Trophoblast cell (in vitro differentiated cells and primary cell): ENCODE data around the gene OR51B4.

Source experiments
- DNase-seq, 2 donors: peaks; one replicate each; pipeline ENCODE4 v3.0.0-alpha.2; 2016
- H2AFZ ChIP-seq: 2 replicates; pipeline ENCODE4 v1.6.1; 2013; ENCODE audit warnings: low read length, moderate library complexity, mild to moderate bottlenecking; ENCODE audit not compliant: insufficient read depth, poor library complexity
- H2AK5ac ChIP-seq: 2 replicates; pipeline ENCODE4 v1.6.1; 2013; ENCODE audit warnings: mild to moderate bottlenecking, low read length
- H2BK120ac ChIP-seq: 2 replicates; pipeline ENCODE4 v1.6.1; 2013; ENCODE audit warnings: low read length, mild to moderate bottlenecking, moderate library complexity; ENCODE audit not compliant: insufficient read depth, poor library complexity
- H2BK12ac ChIP-seq: 2 replicates; pipeline ENCODE4 v1.6.1; 2013; ENCODE audit warnings: mild to moderate bottlenecking, low read length, moderate library complexity
- H2BK5ac ChIP-seq: 2 replicates; pipeline ENCODE4 v1.6.1; 2013; ENCODE audit warnings: low read length, low read depth, moderate library complexity, mild to moderate bottlenecking; ENCODE audit not compliant: poor library complexity
- H3K14ac ChIP-seq: 2 replicates; pipeline ENCODE4 v1.6.1; 2013; ENCODE audit warnings: mild to moderate bottlenecking, low read length
- H3K18ac ChIP-seq: 2 replicates; pipeline ENCODE4 v1.6.1; 2013; ENCODE audit warnings: mild to moderate bottlenecking, low read length
- H3K23ac ChIP-seq: 2 replicates; pipeline ENCODE4 v1.6.1; 2013; ENCODE audit warnings: low read length
- H3K27ac ChIP-seq: 2 replicates; pipeline ENCODE4 v1.5.1; 2013; ENCODE audit warnings: low read depth, mild to moderate bottlenecking, inconsistent platforms, low read length, moderate library complexity
- H3K27me3 ChIP-seq: 2 replicates; pipeline ENCODE4 v1.6.1; 2013; ENCODE audit warnings: inconsistent platforms, mild to moderate bottlenecking, low read length, moderate library complexity; ENCODE audit not compliant: insufficient read depth
- H3K36me3 ChIP-seq, 2 experiments: 1 replicate in 1 of 2; 2 replicates in 1 of 2; pipeline ENCODE4 v1.6.1; 2013; ENCODE audit warnings: low read length in 2 of 2, mild to moderate bottlenecking in 2 of 2, moderate library complexity in 1 of 2; ENCODE audit not compliant: insufficient read depth in 2 of 2, control insufficient read depth in 1 of 2
- H3K4ac ChIP-seq: 2 replicates; pipeline ENCODE4 v1.6.1; 2013; ENCODE audit warnings: low read depth, mild to moderate bottlenecking, low read length, moderate library complexity
- H3K4me1 ChIP-seq, 2 experiments: 1 replicate in 1 of 2; 2 replicates in 1 of 2; pipeline ENCODE4 v1.6.1; 2013; ENCODE audit warnings: low read length in 2 of 2, mild to moderate bottlenecking in 2 of 2, moderate library complexity in 1 of 2; ENCODE audit not compliant: insufficient read depth in 2 of 2, control insufficient read depth in 1 of 2
- H3K4me2 ChIP-seq: 2 replicates; pipeline ENCODE4 v1.6.1; 2013; ENCODE audit warnings: inconsistent platforms, mild to moderate bottlenecking, low read length, moderate library complexity
- H3K4me3 ChIP-seq: 2 replicates; pipeline ENCODE4 v1.5.1; 2013; ENCODE audit warnings: mild to moderate bottlenecking, low read depth, low read length, inconsistent platforms
- H3K79me1 ChIP-seq: one replicate; pipeline ENCODE4 v1.6.1; 2013; ENCODE audit warnings: low read length
- H3K79me2 ChIP-seq: 2 replicates; pipeline ENCODE4 v1.6.1; 2013; ENCODE audit warnings: low read length, mild to moderate bottlenecking; ENCODE audit not compliant: control insufficient read depth, insufficient read depth, poor library complexity
- H3K9ac ChIP-seq: 2 replicates; pipeline ENCODE4 v1.6.1; 2013; ENCODE audit warnings: mild to moderate bottlenecking, low read length
- H3K9me3 ChIP-seq: 2 replicates; pipeline ENCODE4 v1.6.1; 2013; ENCODE audit warnings: low read depth, mild to moderate bottlenecking, control low read depth, inconsistent platforms, low read length; ENCODE audit not compliant: insufficient read depth
- H4K12ac ChIP-seq: 2 replicates; pipeline ENCODE4 v1.6.1; 2013; ENCODE audit warnings: low read depth, mild to moderate bottlenecking, low read length, moderate library complexity
- H4K8ac ChIP-seq: 2 replicates; pipeline ENCODE4 v1.6.1; 2013; ENCODE audit warnings: low read depth, mild to moderate bottlenecking, low read length, moderate library complexity
- H4K91ac ChIP-seq: one replicate; pipeline ENCODE4 v1.6.1; 2013; ENCODE audit warnings: low read depth, mild to moderate bottlenecking, low read length, moderate library complexity
- WGBS: extraction: QIAGEN DNeasy Blood & Tissue Kit; methylation state at CpG from one replicate; pipeline ENCODE4 v1.1.7; 2013; ENCODE audit warnings: missing lambda C conversion rate; ENCODE audit not compliant: insufficient read length, insufficient coverage; ENCODE audit errors: extremely low coverage; 5-methylcytosine and 5-hydroxymethylcytosine counted together

The OR51B4 gene

DNA sequence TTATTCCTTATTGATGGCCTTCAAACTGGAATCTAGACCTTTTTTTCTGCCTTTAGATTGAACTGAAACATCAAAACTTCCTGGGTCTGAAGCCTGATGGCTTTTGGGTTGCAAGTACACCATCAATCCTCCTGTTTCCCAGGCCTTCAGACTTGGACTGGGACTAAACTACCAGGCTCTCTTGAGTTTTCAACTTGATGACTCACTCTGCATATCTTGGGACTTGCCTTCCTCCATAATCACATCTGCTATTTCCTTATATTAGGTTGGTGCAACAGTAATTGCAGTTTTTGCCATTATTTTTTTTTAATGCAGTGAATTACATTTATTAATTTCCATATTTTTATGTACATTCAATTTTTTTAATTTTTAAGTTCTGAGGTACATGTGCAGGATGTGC, 34.6 kb upstream of the OR51B4 start:
- H4K8ac ChIP-seq: no peak overlapping the region
- H3K4me3 ChIP-seq: no peak overlapping the region
- no peak overlapping the region for H4K91ac ChIP-seq
- no peak overlapping the region for H2BK120ac ChIP-seq
- no peaks in the 10 kb centered on the region for H3K9me3 ChIP-seq
- no peak overlapping the region for H3K4ac ChIP-seq
- H3K14ac ChIP-seq: no peak overlapping the region
- H2AFZ ChIP-seq: no peak overlapping the region
- H3K9ac ChIP-seq: no peak overlapping the region
- H3K18ac ChIP-seq: no peak overlapping the region
- H3K4me1 ChIP-seq: no peaks in the 10 kb centered on the region
- no peak overlapping the region for H3K23ac ChIP-seq
- DNase-seq: no peak
- no peaks in the 10 kb centered on the region for H3K79me2 ChIP-seq
- no peaks in the 10 kb centered on the region for H3K27me3 ChIP-seq
- H3K79me1 ChIP-seq: no peaks in the 10 kb centered on the region
- H4K12ac ChIP-seq: no peak overlapping the region
- H3K36me3 ChIP-seq: no peaks in the 10 kb centered on the region
- no peak overlapping the region for H2AK5ac ChIP-seq
- no peak overlapping the region for H3K4me2 ChIP-seq
- no peak overlapping the region for H2BK5ac ChIP-seq
- no peak overlapping the region for H2BK12ac ChIP-seq
- no peak overlapping the region for H3K27ac ChIP-seq

DNA sequence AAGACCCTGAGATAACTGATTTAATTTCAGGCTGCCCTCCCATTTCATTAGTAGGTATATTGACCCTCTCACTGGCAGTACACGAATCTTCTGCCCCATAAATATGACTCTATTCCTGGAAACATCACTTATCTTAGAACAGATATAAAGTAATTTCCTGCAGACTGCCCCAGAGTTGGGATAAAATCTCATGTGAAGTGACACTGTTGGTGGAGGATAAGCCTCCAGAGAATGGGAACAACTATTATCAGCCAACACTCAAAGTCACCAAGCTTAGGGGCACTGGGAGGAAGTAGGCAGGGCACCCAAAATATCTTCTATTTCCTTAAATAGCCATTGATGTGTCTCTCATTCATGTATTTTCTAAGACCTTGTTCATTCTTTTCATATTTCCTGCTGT, 33.4 kb upstream of the OR51B4 start:
- H2AFZ ChIP-seq: no peak overlapping the region
- no peaks in the 10 kb centered on the region for H3K9me3 ChIP-seq
- no peak overlapping the region for H4K12ac ChIP-seq
- no peak overlapping the region for H3K4me2 ChIP-seq
- no CpG with 5 or more reads among the region's 1 CpG for WGBS
- H3K79me2 ChIP-seq: no peaks in the 10 kb centered on the region
- H3K23ac ChIP-seq: no peak overlapping the region
- no peak overlapping the region for H3K9ac ChIP-seq
- no peak overlapping the region for H2BK5ac ChIP-seq
- DNase-seq: no peak
- no peaks in the 10 kb centered on the region for H3K27me3 ChIP-seq
- no peak overlapping the region for H4K91ac ChIP-seq
- no peak overlapping the region for H4K8ac ChIP-seq
- no peaks in the 10 kb centered on the region for H3K79me1 ChIP-seq
- no peak overlapping the region for H3K4me3 ChIP-seq
- no peak overlapping the region for H3K27ac ChIP-seq
- no peaks in the 10 kb centered on the region for H3K36me3 ChIP-seq
- no peak overlapping the region for H2BK12ac ChIP-seq
- H2BK120ac ChIP-seq: no peak overlapping the region
- H3K4ac ChIP-seq: no peak overlapping the region
- no peak overlapping the region for H3K18ac ChIP-seq
- no peak overlapping the region for H3K14ac ChIP-seq
- no peaks in the 10 kb centered on the region for H3K4me1 ChIP-seq
- no peak overlapping the region for H2AK5ac ChIP-seq

DNA sequence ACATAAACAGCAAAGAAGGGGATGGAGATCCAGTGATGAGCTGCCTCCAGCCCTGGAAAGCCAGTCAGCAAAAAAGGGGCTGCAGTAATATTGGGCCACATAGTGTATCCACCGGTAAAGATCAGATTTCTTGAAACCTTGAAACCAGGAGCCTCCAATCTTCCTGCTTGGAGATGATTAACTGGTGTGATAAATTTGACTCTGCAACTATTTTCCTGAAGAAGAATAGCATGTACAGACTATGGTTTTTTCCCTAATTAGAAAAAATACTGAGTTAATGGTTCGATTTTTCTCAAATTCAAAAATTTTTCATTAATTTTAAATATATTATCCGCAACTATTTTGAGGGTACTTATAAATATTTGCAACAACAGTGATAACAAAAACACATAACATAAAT, 22.5 kb upstream of the OR51B4 start, which contains the start of gene OR51B2:
TSS of gene OR51B2 (minus strand) at position 101 of the 400 bp plus-strand sequence. CDS start at position 101, 0 bp downstream.
- Histone ChIP-seq H3K27me3 (no peaks in the 10 kb centered on the region), H4K91ac (no peak within 1 kb of the TSS), H2BK5ac (no peak within 1 kb of the TSS), H3K79me1 (no peaks in the 10 kb centered on the region), H2BK12ac (no peak within 1 kb of the TSS), H3K14ac (no peak within 1 kb of the TSS), H2BK120ac (no peak within 1 kb of the TSS), H3K36me3 (no peaks in the 10 kb centered on the region), H4K8ac (no peak within 1 kb of the TSS), H3K79me2 (no peaks in the 10 kb centered on the region), H2AK5ac (no peak within 1 kb of the TSS), H3K27ac (no peak within 1 kb of the TSS), H3K23ac (no peak within 1 kb of the TSS), H3K9me3 (no peaks in the 10 kb centered on the region), H3K4ac (no peak within 1 kb of the TSS), H3K4me3 (no peak within 1 kb of the TSS), H4K12ac (no peak within 1 kb of the TSS), H3K4me1 (no peaks in the 10 kb centered on the region), H3K18ac (no peak within 1 kb of the TSS), H3K4me2 (no peak within 1 kb of the TSS), H2AFZ (no peak within 1 kb of the TSS), H3K9ac (no peak within 1 kb of the TSS)
- DNase-seq: no peak
- WGBS: no CpG with 5 or more reads among the region's 3 CpGs

DNA sequence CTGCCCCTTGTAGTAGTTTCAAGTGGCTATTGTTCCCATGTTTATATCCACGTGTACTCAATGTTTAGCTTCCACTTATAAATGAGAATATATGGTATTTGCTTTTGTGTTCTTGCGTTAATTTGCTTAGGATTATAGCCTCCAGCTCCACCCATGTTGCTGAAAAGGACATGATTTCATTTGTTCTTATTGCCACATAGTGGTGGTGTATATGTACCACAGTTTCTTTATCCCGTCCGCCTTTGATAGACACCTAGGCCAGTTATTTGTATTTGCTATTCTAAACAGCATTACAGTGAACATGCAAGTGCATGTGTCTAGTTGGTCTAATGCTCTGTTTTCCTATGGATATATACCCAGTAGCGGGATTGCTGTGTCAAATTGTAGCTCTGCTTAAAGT, 15.5 kb upstream of the OR51B4 start:
- Histone ChIP-seq H2AK5ac (no peak overlapping the region), H3K4ac (no peak overlapping the region), H3K4me3 (no peak overlapping the region), H3K27me3 (no peaks in the 10 kb centered on the region), H2BK120ac (no peak overlapping the region), H3K9ac (no peak overlapping the region), H3K79me2 (no peaks in the 10 kb centered on the region), H3K79me1 (no peaks in the 10 kb centered on the region), H4K8ac (no peak overlapping the region), H3K27ac (no peak overlapping the region), H3K14ac (no peak overlapping the region), H3K9me3 (no peaks in the 10 kb centered on the region), H2AFZ (no peak overlapping the region), H3K4me1 (no peaks in the 10 kb centered on the region), H3K23ac (no peak overlapping the region), H3K18ac (no peak overlapping the region), H2BK12ac (no peak overlapping the region), H2BK5ac (no peak overlapping the region), H4K91ac (no peak overlapping the region), H3K4me2 (no peak overlapping the region), H4K12ac (no peak overlapping the region), H3K36me3 (no peaks in the 10 kb centered on the region)
- no peak for DNase-seq
- no CpG with 5 or more reads among the region's 5 CpGs for WGBS
